ENCODE measurements around the gene HSPA1A. TPM values are rescaled to one million over a fixed set of nuclear protein-coding genes. Genes with fewer than 3 reads are reported as not detected.
A peak's percentile ranks its signal among the peaks of the same experiment; 100 is the strongest.

The HSPA1A gene
- total and polyA plus RNA-seq, 12 donors, result 48.5 to 261 (median 183) TPM

DNA sequence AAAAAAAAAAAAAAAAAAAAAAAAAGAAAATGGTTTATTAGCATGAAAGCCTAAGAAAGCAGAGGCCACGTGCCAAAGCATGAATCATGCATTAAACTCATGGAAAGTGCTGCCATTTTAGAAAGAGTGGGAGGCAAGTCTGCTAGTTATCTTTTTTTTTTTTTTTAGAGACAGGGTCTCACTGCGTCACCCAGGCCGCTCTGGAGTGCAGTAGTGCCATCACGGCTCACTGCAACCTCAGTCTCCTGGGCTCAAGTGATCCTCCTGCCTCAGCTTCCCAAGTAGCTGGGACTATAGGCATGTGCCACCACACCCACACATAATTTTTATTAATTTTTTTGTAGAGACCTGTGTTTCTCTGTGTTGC is 43.4 kb upstream of the HSPA1A start:
- 64 to 75% (median 65%) methylated on average over 4 of the region's 4 CpGs for WGBS, 4 donors
- Histone ChIP-seq H3K9me3 (replicated peaks in 1 of 3) (no peaks in the 10 kb centered on the region), H3K4me3 (no peak overlapping the region), H3K27ac (no peak overlapping the region), H3K36me3 (replicated peaks in 1 of 2) (no peaks in the 10 kb centered on the region), H3K27me3 (no peaks in the 10 kb centered on the region), H3K4me1 (replicated peaks in 1 of 2) (peaks cover 2 to 4% of the 10 kb centered on the region in 2 donors)
- TF ChIP-seq CTCF (IDR thresholded peaks at IDR 0.05), result no peak
- TF ChIP-seq POLR2A (IDR thresholded peaks at IDR 0.05), result no peak
- intact Hi-C loops (cut with DNase I), result no loop called here
- no peak for DNase-seq

- Histone ChIP-seq H3K4me1 (replicated peaks in 1 of 2) (peaks cover 6 to 8% of the 10 kb centered on the region in 2 donors), H3K27me3 (no peaks in the 10 kb centered on the region), H3K4me3 (no peak overlapping the region), H3K27ac (no peak overlapping the region), H3K9me3 (replicated peaks in 1 of 3) (no peaks in the 10 kb centered on the region), H3K36me3 (replicated peaks in 1 of 2) (peaks cover 0 to 19% of the 10 kb centered on the region in 2 donors)
- DNase-seq, result no peak
- intact Hi-C loops (cut with DNase I), result no loop called here
- TF ChIP-seq POLR2A (IDR thresholded peaks at IDR 0.05) (no peak), CTCF (IDR thresholded peaks at IDR 0.05) (no peak)
- WGBS, 4 donors, result 67 to 82% (median 74%) methylated on average over 3 to 4 of the region's 4 CpGs
Measured at GRCh38 chr6:31775184-31775583, 40.2 kb upstream of the HSPA1A start.

GRCh38 chr6:31775633-31776484 is 39.5 kb upstream of the HSPA1A start:
- Histone ChIP-seq H3K27me3 (no peaks in the 10 kb centered on the region), H3K27ac (no peak overlapping the region), H3K36me3 (replicated peaks in 1 of 2) (peaks cover 0 to 26% of the 10 kb centered on the region in 2 donors), H3K4me3 (no peak overlapping the region), H3K9me3 (replicated peaks in 1 of 3) (no peaks in the 10 kb centered on the region), H3K4me1 (replicated peaks in 1 of 2) (peaks cover 6 to 8% of the 10 kb centered on the region in 2 donors)
- 74 to 92% (median 83%) methylated on average over 19 to 32 of the region's 32 CpGs for WGBS, 4 donors
- intact Hi-C loops (cut with DNase I), result no loop called here
- DNase-seq, result no peak
- TF ChIP-seq POLR2A (IDR thresholded peaks at IDR 0.05), result no peak
- TF ChIP-seq CTCF (IDR thresholded peaks at IDR 0.05), result no peak

GRCh38 chr6:31776485-31776988 is 38.8 kb upstream of the HSPA1A start:
- H3K27ac ChIP-seq, result peak overlapping the region in 1 of 5 donors; percentile 40
- TF ChIP-seq POLR2A (IDR thresholded peaks at IDR 0.05), result no peak
- no peak for TF ChIP-seq CTCF (IDR thresholded peaks at IDR 0.05)
- DNase-seq, result peak in 1 of 7 donors; percentile 71
- no peaks in the 10 kb centered on the region for H3K27me3 ChIP-seq
- H3K4me3 ChIP-seq, result no peak overlapping the region
- intact Hi-C loops (cut with DNase I), result no loop called here
- H3K4me1 ChIP-seq (replicated peaks in 1 of 2), result peaks cover 6 to 8% of the 10 kb centered on the region in 2 donors
- WGBS, 4 donors, result 29 to 55% (median 43%) methylated on average over 6 to 14 of the region's 14 CpGs
- peaks cover 0 to 32% of the 10 kb centered on the region in 2 donors for H3K36me3 ChIP-seq (replicated peaks in 1 of 2)
- H3K9me3 ChIP-seq (replicated peaks in 1 of 3), result no peaks in the 10 kb centered on the region

Data from adrenal gland (tissue), 12 donors.